HepG2 (cell line): ENCODE data around the gene GASK1A. TPM values are rescaled to one million over a fixed set of nuclear protein-coding genes. Genes with fewer than 3 reads are reported as not detected.

Experiments used
- ATAC-seq: fragments of 200-7000 bp; cut with Tn5 transposase; 3 replicates; pipeline ENCODE4 v1.9.1; 2020; ENCODE audit warnings: mild to moderate bottlenecking, moderate library complexity
- BruUV-seq: library from RNA; stranded (reverse); fragments of 400-500 nt; replicated peaks from 2 replicates; lab custom pipeline; 2021; lab: Mats Ljungman, UMichigan
- CTCF ChIA-PET: fragments of 300-600 bp; formaldehyde crosslinking; extraction: SDS; loops from one replicate; lab custom pipeline; 2021; ENCODE audit warnings: low total read pairs, inconsistent platforms, low intra/inter-chr PET ratio; lab: Yijun Ruan, JAX
- POLR2A ChIA-PET: fragments of 350-600 bp; sonication (Branson Sonifier 250); formaldehyde crosslinking; loops from one replicate; lab custom pipeline; 2020; ENCODE audit warnings: antibody characterized with exemption, inconsistent platforms; lab: Yijun Ruan, JAX
- DNase-seq: peaks from one replicate; pipeline ENCODE4 v3.0.0-alpha.2; 2015; ENCODE audit warnings: low spot score
- FAIRE-seq: peaks from 3 replicates; lab custom pipeline; 2011; peaks lifted over from hg19 to GRCh38; lab: Jason Lieb, UNC
- H2AFZ ChIP-seq: one replicate; pipeline ENCODE4 v1.6.1; 2011; ENCODE audit warnings: low read length, inconsistent platforms
- H3K27ac ChIP-seq: fragments of 300-600 bp; 3 replicates; pipeline ENCODE4 v1.8.0; 2011; ENCODE audit warnings: mixed run types, mild to moderate bottlenecking, mixed read lengths, low read length, inconsistent platforms; ENCODE audit not compliant: insufficient read depth; ENCODE audit errors: extremely low read length
- H3K27me3 ChIP-seq, 2 experiments: fragments of 200-600 bp in 1 of 2; 2 replicates in 1 of 2; 3 replicates in 1 of 2; pipeline versions ENCODE4 v1.6.0 to v1.8.0; 2011; ENCODE audit warnings: low read length in 2 of 2, mild to moderate bottlenecking in 2 of 2, moderate library complexity in 2 of 2, inconsistent platforms in 1 of 2; ENCODE audit not compliant: insufficient read depth in 2 of 2, control insufficient read depth in 1 of 2
- H3K36me3 ChIP-seq, 2 experiments: fragments of 200-600 bp in 1 of 2; replicated peaks in 1 of 2; 2 replicates in 1 of 2; 3 replicates in 1 of 2; pipeline versions ENCODE4 v1.5.1 to v1.8.0; 2011; ENCODE audit warnings: low read length in 2 of 2, inconsistent platforms in 1 of 2; ENCODE audit not compliant: insufficient read depth in 2 of 2, control insufficient read depth in 1 of 2
- H3K4me1 ChIP-seq: 2 replicates; pipeline ENCODE4 v1.5.1; 2012; ENCODE audit warnings: low read length, inconsistent platforms; ENCODE audit not compliant: insufficient read depth
- H3K4me2 ChIP-seq: 2 replicates; pipeline ENCODE4 v1.6.0; 2011; ENCODE audit warnings: low read depth, low read length, inconsistent platforms
- H3K4me3 ChIP-seq, 3 experiments: fragments of 200-600 bp in 1 of 3; sonication (generic), shearing (Covaris generic) in 1 of 3; replicated peaks in 1 of 3; 2 replicates each; pipeline ENCODE4 v1.5.1; 2011 to 2016; ENCODE audit warnings: low read length in 3 of 3, inconsistent platforms in 2 of 3, low read depth in 2 of 3, mild to moderate bottlenecking in 2 of 3, control low read depth in 1 of 3, mixed read lengths in 1 of 3; ENCODE audit not compliant: insufficient read depth in 1 of 3
- H3K79me2 ChIP-seq: one replicate; pipeline ENCODE4 v1.6.1; 2011; ENCODE audit warnings: low read length, inconsistent platforms; ENCODE audit not compliant: insufficient read depth
- H3K9ac ChIP-seq: 2 replicates; pipeline ENCODE4 v1.6.0; 2011; ENCODE audit warnings: mild to moderate bottlenecking, low read depth, low read length, inconsistent platforms; ENCODE audit not compliant: insufficient read depth
- H3K9me3 ChIP-seq: 2 replicates; pipeline ENCODE4 v1.5.1; 2012; ENCODE audit warnings: mild to moderate bottlenecking, low read length
- H4K20me1 ChIP-seq: 2 replicates; pipeline ENCODE4 v1.6.0; 2011; ENCODE audit warnings: inconsistent platforms, mild to moderate bottlenecking, low read length, moderate library complexity; ENCODE audit not compliant: insufficient read depth
- BHLHE40 ChIP-seq: IDR thresholded peaks from 2 replicates; pipeline ENCODE4 v1.6.1; 2011; ENCODE audit warnings: low read length, improper control_type of control experiment
- ELF3 ChIP-seq: IDR thresholded peaks from 2 replicates; pipeline ENCODE4 v1.6.1; 2016; ENCODE audit warnings: missing genetic modification reagents, missing compliant biosample characterization
- RFX3 ChIP-seq: IDR thresholded peaks from 2 replicates; pipeline ENCODE4 v1.6.1; 2016; ENCODE audit warnings: missing biosample characterization, missing genetic modification reagents
- SUZ12 ChIP-seq: fragments of 150-350 bp; IDR thresholded peaks from 2 replicates; pipeline ENCODE4 v1.6.1; 2014; ENCODE audit warnings: low read depth, low read length
- XBP1 ChIP-seq: sonication (generic); formaldehyde crosslinking; IDR thresholded peaks from 2 replicates; pipeline ENCODE4 v1.5.0; 2020; ENCODE audit warnings: missing genetic modification reagents
- ZNF749 ChIP-seq: sonication (generic); formaldehyde crosslinking; IDR thresholded peaks from 2 replicates; pipeline ENCODE4 v1.8.0; 2022; ENCODE audit warnings: mild to moderate bottlenecking, missing genetic modification reagents, moderate library complexity, borderline replicate concordance
- WGBS: methylation state at CpG from one replicate; pipeline ENCODE4 v1.1.6; 2017; ENCODE audit warnings: low lambda C conversion rate; 5-methylcytosine and 5-hydroxymethylcytosine counted together
- in situ Hi-C: cut with HindIII; loops from 2 replicates; pipeline ENCODE4 v1.10.0; 2017; ENCODE audit warnings: low pct_unique_long_range_greater_than_20kb; ENCODE audit not compliant: extremely low pct_ligation_motif_present
- intact Hi-C: fragments of 100-400 bp; cut with micrococcal nuclease; formaldehyde crosslinking; loops from one replicate; pipeline ENCODE4 v1.10.0; 2022; ENCODE audit not compliant: unreplicated experiment
- polyA plus RNA-seq, 8 experiments: library from polyadenylated mRNA; depleted of rRNA in 3 of 8; stranded (reverse) in 7 of 8; unstranded in 1 of 8; fragments of >200 nt; fragmentation: Illumina TruSeq in 4 of 8; extraction: Trizol in 4 of 8; gene quantifications; 2 replicates each; pipeline versions ENCODE4 v1.2.1 to v1.2.3, GENCODE V29; 2011 to 2016; ENCODE audit warnings: low read depth in 4 of 8, missing spikeins in 1 of 8, mixed read lengths in 1 of 8; ENCODE audit not compliant: insufficient read depth in 1 of 8
- total RNA-seq, 5 experiments: library from RNA; depleted of rRNA; stranded (reverse); fragments of >200 nt; fragmentation: Illumina TruSeq; extraction: Trizol; gene quantifications; 2 replicates each; pipeline ENCODE4 v1.2.3, GENCODE V29; 2016; ENCODE audit warnings: low read depth in 1 of 5

The GASK1A gene
- total and polyA plus RNA-seq, 2 of the 13 experiments (the other 11 are each of a cell fraction or from before 2014, with no cell fraction given) = not detected

DNA sequence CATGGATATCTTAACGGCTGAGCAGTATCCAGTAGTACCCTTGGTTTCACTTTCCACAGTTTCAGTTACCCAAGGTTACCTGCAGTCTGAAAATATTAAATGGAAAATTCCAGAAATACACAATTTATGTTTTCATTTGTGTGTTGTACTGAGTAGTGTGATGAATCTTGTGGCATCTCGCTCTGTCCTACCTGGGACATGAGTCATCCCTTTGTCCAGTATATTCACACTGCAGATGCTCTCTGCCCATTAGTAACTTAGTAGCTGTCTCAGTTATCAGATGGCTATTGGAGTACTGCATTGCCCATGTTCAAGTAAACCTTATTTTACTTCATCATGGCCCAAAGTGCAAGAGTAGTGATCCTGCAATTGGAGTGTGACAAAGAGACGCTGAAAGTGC, 26.1 kb downstream of the GASK1A start:
- intact Hi-C loops = no loop called here
- Histone ChIP-seq H3K79me2 (no peaks in the 10 kb centered on the region), H3K9me3 (no peaks in the 10 kb centered on the region), H3K27ac (no peak overlapping the region), H3K9ac (no peak overlapping the region), H2AFZ (no peak overlapping the region), H3K27me3 (peaks cover 0 to under 1% of the 10 kb centered on the region in 2 experiments; a peak in 1 of 5 replicates), H3K4me1 (peaks cover 15% of the 10 kb centered on the region), H3K4me2 (no peak overlapping the region), H3K36me3 (no peaks in the 10 kb centered on the region), H4K20me1 (no peaks in the 10 kb centered on the region), H3K4me3 (no peak overlapping the region)
- no peak for FAIRE-seq
- DNase-seq = no peak
- 18% methylated on average over 3 of the region's 3 CpGs for WGBS
- no TSS peak for BruUV-seq
- ChIA-PET POLR2A (no interaction called here), CTCF (no interaction called here)
- in situ Hi-C loops = no loop called here
- TF ChIP-seq BHLHE40 (no peak), XBP1 (no peak), SUZ12 (no peak)
- no peak for ATAC-seq

DNA sequence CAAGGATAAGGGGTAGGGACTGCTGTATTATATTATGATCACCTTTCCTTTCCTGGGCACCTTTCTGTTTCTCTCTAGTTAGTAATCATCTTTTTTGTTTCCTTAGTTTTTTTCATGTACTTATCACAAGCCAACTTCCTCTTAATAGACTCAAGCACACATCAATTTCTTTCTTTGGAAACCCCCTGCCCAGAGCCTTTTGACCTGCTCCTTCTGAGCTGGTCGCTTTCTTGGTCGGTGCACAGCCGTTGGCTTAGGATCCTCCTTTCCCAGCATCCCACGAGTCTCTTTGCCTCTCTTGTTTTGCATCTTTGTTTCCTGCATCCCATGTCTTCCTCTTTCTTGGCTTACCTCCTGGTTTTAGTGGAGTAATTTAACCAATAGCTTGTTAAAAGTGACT, 26.9 kb downstream of the GASK1A start:
- Histone ChIP-seq H2AFZ (no peak overlapping the region), H3K4me1 (peaks cover 12% of the 10 kb centered on the region), H4K20me1 (no peaks in the 10 kb centered on the region), H3K27ac (no peak overlapping the region), H3K27me3 (no peaks in the 10 kb centered on the region), H3K36me3 (no peaks in the 10 kb centered on the region), H3K79me2 (no peaks in the 10 kb centered on the region), H3K9me3 (no peaks in the 10 kb centered on the region), H3K4me3 (no peak overlapping the region), H3K9ac (no peak overlapping the region), H3K4me2 (no peak overlapping the region)
- POLR2A ChIA-PET = no interaction called here
- WGBS = 9% methylated on average over 4 of the region's 4 CpGs
- CTCF ChIA-PET = no interaction called here
- no peak for TF ChIP-seq RFX3 (CRISPR knock-in tag)
- TF ChIP-seq ELF3 (CRISPR knock-in tag) = no peak
- no peak for TF ChIP-seq ZNF749 (CRISPR knock-in tag)
- DNase-seq (no peak), FAIRE-seq (no peak), ATAC-seq (no peak)
- intact Hi-C loops = no loop called here
- in situ Hi-C loops = no loop called here
- no TSS peak for BruUV-seq
